IMR-90 (cell line): ENCODE results near the gene MPG. TPM values are rescaled to one million over a fixed set of nuclear protein-coding genes. Genes with fewer than 3 reads are reported as not detected.

Source experiments
- ATAC-seq: fragments of 200-7000 bp; cut with Tn5 transposase; 2 replicates; pipeline ENCODE4 v1.9.1; 2020; ENCODE audit warnings: low read depth, mild to moderate bottlenecking, moderate library complexity
- BruUV-seq: library from RNA; stranded (reverse); fragments of 400-500 nt; replicated peaks from 2 replicates; lab custom pipeline; 2021; lab: Mats Ljungman, UMichigan
- CTCF ChIA-PET: fragments of 300-600 bp; formaldehyde crosslinking; extraction: SDS; loops from one replicate; lab custom pipeline; 2021; ENCODE audit warnings: antibody characterized with exemption; lab: Yijun Ruan, JAX
- POLR2A ChIA-PET: fragments of 300-600 bp; sonication (Branson Sonifier 250); formaldehyde crosslinking; loops from one replicate; lab custom pipeline; 2022; ENCODE audit warnings: antibody characterized with exemption; ENCODE audit not compliant: unreplicated experiment; lab: Charles Lee
- DNase-seq: peaks from one replicate; pipeline ENCODE4 v3.0.0; 2013
- H2AFZ ChIP-seq: replicated peaks from 2 replicates; pipeline ENCODE3; 2013; ENCODE audit warnings: low read length, mild to moderate bottlenecking; ENCODE audit not compliant: poor library complexity
- H2AK5ac ChIP-seq: 2 replicates; pipeline ENCODE4 v1.6.1; 2013; ENCODE audit warnings: low read depth, low read length, inconsistent platforms
- H2AK9ac ChIP-seq: replicated peaks from 2 replicates; pipeline ENCODE3; 2013; ENCODE audit warnings: mild to moderate bottlenecking, low read depth, low read length, moderate library complexity; ENCODE audit not compliant: poor library complexity
- H2BK120ac ChIP-seq: 2 replicates; pipeline ENCODE4 v1.6.1; 2013; ENCODE audit warnings: low read depth, low read length, inconsistent platforms
- H2BK15ac ChIP-seq: 3 replicates; pipeline ENCODE4 v1.6.1; 2013; ENCODE audit warnings: low read depth, low read length, inconsistent platforms
- H2BK20ac ChIP-seq: 2 replicates; pipeline ENCODE4 v1.6.1; 2013; ENCODE audit warnings: low read depth, mild to moderate bottlenecking, inconsistent platforms, low read length, moderate library complexity
- H2BK5ac ChIP-seq: 2 replicates; pipeline ENCODE4 v1.6.1; 2013; ENCODE audit warnings: mild to moderate bottlenecking, low read depth, low read length, inconsistent platforms; ENCODE audit not compliant: poor library complexity, severe bottlenecking
- H3K14ac ChIP-seq: replicated peaks from 2 replicates; pipeline ENCODE4 v1.6.1; 2013; ENCODE audit warnings: low read depth, low read length, inconsistent platforms
- H3K18ac ChIP-seq: 2 replicates; pipeline ENCODE4 v1.6.1; 2013; ENCODE audit warnings: low read depth, low read length, control low read depth
- H3K23ac ChIP-seq: 2 replicates; pipeline ENCODE4 v1.6.1; 2013; ENCODE audit warnings: low read depth, low read length, inconsistent platforms
- H3K27ac ChIP-seq: 2 replicates; pipeline ENCODE4 v1.5.1; 2013; ENCODE audit warnings: mild to moderate bottlenecking, control low read depth, low read length; ENCODE audit not compliant: insufficient read depth
- H3K27me3 ChIP-seq: 2 replicates; pipeline ENCODE4 v1.6.1; 2013; ENCODE audit warnings: low read length; ENCODE audit not compliant: control insufficient read depth, insufficient read depth
- H3K36me3 ChIP-seq: 2 replicates; pipeline ENCODE4 v1.6.1; 2013; ENCODE audit warnings: low read length, mixed read lengths; ENCODE audit not compliant: control insufficient read depth, insufficient read depth
- H3K4ac ChIP-seq: 2 replicates; pipeline ENCODE4 v1.6.1; 2013; ENCODE audit warnings: low read depth, low read length, inconsistent platforms
- H3K4me1 ChIP-seq: 2 replicates; pipeline ENCODE4 v1.6.1; 2013; ENCODE audit warnings: low read length, mixed read lengths; ENCODE audit not compliant: control insufficient read depth, insufficient read depth
- H3K4me2 ChIP-seq: 2 replicates; pipeline ENCODE4 v1.6.1; 2013; ENCODE audit warnings: low read depth, mild to moderate bottlenecking, control low read depth, low read length, moderate library complexity
- H3K4me3 ChIP-seq: 2 replicates; pipeline ENCODE4 v1.5.1; 2013; ENCODE audit warnings: low read depth, mild to moderate bottlenecking, control low read depth, low read length, moderate library complexity; ENCODE audit not compliant: insufficient read depth
- H3K56ac ChIP-seq: 2 replicates; pipeline ENCODE4 v1.6.1; 2013; ENCODE audit warnings: low read length, inconsistent platforms; ENCODE audit not compliant: insufficient read depth; ENCODE audit errors: extremely low read depth
- H3K79me1 ChIP-seq, 2 experiments: 2 replicates each; pipeline ENCODE4 v1.6.1; 2013; ENCODE audit warnings: low read length in 2 of 2, inconsistent platforms in 1 of 2, low read depth in 1 of 2
- H3K9ac ChIP-seq: 2 replicates; pipeline ENCODE4 v1.6.1; 2013; ENCODE audit warnings: low read depth, low read length, control low read depth
- H3K9me1 ChIP-seq: 2 replicates; pipeline ENCODE4 v1.6.1; 2013; ENCODE audit warnings: low read length, inconsistent platforms; ENCODE audit not compliant: insufficient read depth
- H3K9me3 ChIP-seq: 2 replicates; pipeline ENCODE4 v1.6.1; 2013; ENCODE audit warnings: low read length; ENCODE audit not compliant: control insufficient read depth, insufficient read depth
- H4K20me1 ChIP-seq: 2 replicates; pipeline ENCODE4 v1.6.1; 2013; ENCODE audit warnings: low read length, inconsistent platforms; ENCODE audit not compliant: insufficient read depth
- H4K5ac ChIP-seq: 2 replicates; pipeline ENCODE4 v1.6.1; 2013; ENCODE audit warnings: mild to moderate bottlenecking, low read depth, low read length, control low read depth
- H4K8ac ChIP-seq, 2 experiments: 2 replicates each; pipeline ENCODE4 v1.6.1; 2013; ENCODE audit warnings: low read depth in 2 of 2, low read length in 2 of 2, control low read depth in 1 of 2, inconsistent platforms in 1 of 2
- H4K91ac ChIP-seq: 2 replicates; pipeline ENCODE4 v1.6.1; 2013; ENCODE audit warnings: low read depth, low read length, inconsistent platforms; ENCODE audit not compliant: insufficient read depth
- BHLHE40 ChIP-seq: fragments of 150-350 bp; IDR thresholded peaks from 2 replicates; pipeline ENCODE4 v1.6.1; 2016; ENCODE audit warnings: mild to moderate bottlenecking, low read depth, low read length
- CTCF ChIP-seq: conservative IDR thresholded peaks from 2 replicates; pipeline ENCODE4 v1.5.1; 2012; ENCODE audit warnings: mild to moderate bottlenecking, low read depth, low read length, improper control_type of control experiment
- MAFK ChIP-seq: IDR thresholded peaks from 2 replicates; pipeline ENCODE4 v1.6.1; 2012; ENCODE audit warnings: low read depth, low read length, improper control_type of control experiment
- MAZ ChIP-seq: IDR thresholded peaks from 2 replicates; pipeline ENCODE4 v1.6.1; 2012; ENCODE audit warnings: low read depth, mild to moderate bottlenecking, low read length, improper control_type of control experiment, moderate library complexity, borderline replicate concordance
- MXI1 ChIP-seq: IDR thresholded peaks from 2 replicates; pipeline ENCODE4 v1.6.1; 2012; ENCODE audit warnings: low read depth, mild to moderate bottlenecking, low read length, moderate library complexity, borderline replicate concordance
- POLR2A ChIP-seq: IDR thresholded peaks from 2 replicates; pipeline ENCODE4 v1.6.1; 2012; ENCODE audit warnings: mild to moderate bottlenecking, low read depth, low read length
- RAD21 ChIP-seq: IDR thresholded peaks from 2 replicates; pipeline ENCODE4 v1.6.1; 2012; ENCODE audit warnings: low read length, improper control_type of control experiment
- SMC3 ChIP-seq: fragments of 150-350 bp; IDR thresholded peaks from 2 replicates; pipeline ENCODE4 v1.6.1; 2016; ENCODE audit warnings: low read depth, mild to moderate bottlenecking, antibody characterized with exemption, low read length, moderate library complexity
- WGBS, 2 experiments: methylation state at CpG; one replicate each; pipeline versions ENCODE4 v1.1.5 to v1.1.7; 2013; ENCODE audit warnings: missing lambda C conversion rate in 2 of 2; ENCODE audit not compliant: insufficient read length in 1 of 2; ENCODE audit errors: extremely low coverage in 2 of 2; 5-methylcytosine and 5-hydroxymethylcytosine counted together
- dilution Hi-C: fragments of 300-500 bp; cut with HindIII; formaldehyde crosslinking; loops from one replicate; pipeline ENCODE4 v1.14.3; 2018; ENCODE audit warnings: low sequenced_read_pairs; ENCODE audit not compliant: unreplicated experiment
- in situ Hi-C: fragments of 300-500 bp; cut with MboI; formaldehyde crosslinking; loops from 3 replicates; pipeline ENCODE4 v1.14.3; 2019; ENCODE audit warnings: low sequenced_read_pairs, inconsistent platforms, mixed read lengths
- intact Hi-C: fragments of 100-400 bp; cut with micrococcal nuclease; formaldehyde crosslinking; loops from 2 replicates; pipeline ENCODE4 v1.10.0; 2022
- polyA plus RNA-seq, 3 experiments: library from polyadenylated mRNA; depleted of rRNA; stranded (reverse); fragments of >200 nt; gene quantifications; 2 replicates each; pipeline ENCODE4 v1.2.3, GENCODE V29; 2012; ENCODE audit warnings: low replicate concordance in 1 of 3
- total RNA-seq: library from RNA; depleted of rRNA; stranded (reverse); fragments of >200 nt; gene quantifications from 2 replicates; pipeline ENCODE4 v1.2.3, GENCODE V29; 2012
- TF ChIP-seq, protein P1 (sequence below): fragments of 150-350 bp; IDR thresholded peaks from 2 replicates; pipeline ENCODE4 v1.6.1; 2017; ENCODE audit warnings: mild to moderate bottlenecking, antibody characterized with exemption, low read length, low read depth
- TF ChIP-seq, protein P2 (sequence below): fragments of 150-350 bp; IDR thresholded peaks from 2 replicates; pipeline ENCODE4 v1.6.1; 2016; ENCODE audit warnings: low read depth, mild to moderate bottlenecking, low read length, moderate library complexity, borderline replicate concordance

The MPG gene
- total and polyA plus RNA-seq, 2 of the 4 experiments (the other 2 are of a cell fraction) = 66.7 to 135 TPM

DNA sequence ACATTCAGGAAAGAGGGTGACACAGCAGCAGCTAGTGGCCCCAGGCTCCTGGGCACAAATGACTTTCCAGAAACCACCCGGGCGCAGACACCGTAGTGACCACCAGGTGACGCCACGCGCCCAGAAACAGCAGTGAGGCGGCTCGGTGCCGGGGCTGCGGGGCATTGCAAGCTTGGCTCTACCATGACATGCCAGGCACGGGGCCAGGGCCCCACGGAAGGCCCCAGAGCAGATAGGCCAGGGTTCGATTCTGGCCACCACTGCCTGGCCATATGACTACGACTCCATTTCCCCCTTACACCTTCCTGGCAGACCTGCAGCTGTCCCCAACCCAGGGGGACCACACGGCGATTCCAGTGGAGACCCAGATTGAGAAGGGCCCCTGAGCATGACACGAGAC, 12.3 kb upstream of the MPG start:
- H3K56ac ChIP-seq = no peak overlapping the region
- H4K91ac ChIP-seq = no peak overlapping the region
- peaks cover 25 to 77% of the 10 kb centered on the region in 2 experiments for H3K79me1 ChIP-seq
- peak; percentile 79 for ATAC-seq
- H2BK120ac ChIP-seq = no peak overlapping the region
- TF ChIP-seq, protein P1, sequence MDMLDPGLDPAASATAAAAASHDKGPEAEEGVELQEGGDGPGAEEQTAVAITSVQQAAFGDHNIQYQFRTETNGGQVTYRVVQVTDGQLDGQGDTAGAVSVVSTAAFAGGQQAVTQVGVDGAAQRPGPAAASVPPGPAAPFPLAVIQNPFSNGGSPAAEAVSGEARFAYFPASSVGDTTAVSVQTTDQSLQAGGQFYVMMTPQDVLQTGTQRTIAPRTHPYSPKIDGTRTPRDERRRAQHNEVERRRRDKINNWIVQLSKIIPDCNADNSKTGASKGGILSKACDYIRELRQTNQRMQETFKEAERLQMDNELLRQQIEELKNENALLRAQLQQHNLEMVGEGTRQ = no peak
- TF ChIP-seq SMC3 (peak; percentile 99), MAZ (peak; percentile 48; the same call in 1 of the 2 replicates), MAFK (no peak), BHLHE40 (0 out of 2 replicates have a peak, but pooled peaks have one; percentile 27), RAD21 (peak; percentile 99), MXI1 (no peak), CTCF (peak; percentile 99), POLR2A (0 out of 2 replicates have a peak, but pooled peaks have one; percentile 52)
- TF ChIP-seq, protein P2, sequence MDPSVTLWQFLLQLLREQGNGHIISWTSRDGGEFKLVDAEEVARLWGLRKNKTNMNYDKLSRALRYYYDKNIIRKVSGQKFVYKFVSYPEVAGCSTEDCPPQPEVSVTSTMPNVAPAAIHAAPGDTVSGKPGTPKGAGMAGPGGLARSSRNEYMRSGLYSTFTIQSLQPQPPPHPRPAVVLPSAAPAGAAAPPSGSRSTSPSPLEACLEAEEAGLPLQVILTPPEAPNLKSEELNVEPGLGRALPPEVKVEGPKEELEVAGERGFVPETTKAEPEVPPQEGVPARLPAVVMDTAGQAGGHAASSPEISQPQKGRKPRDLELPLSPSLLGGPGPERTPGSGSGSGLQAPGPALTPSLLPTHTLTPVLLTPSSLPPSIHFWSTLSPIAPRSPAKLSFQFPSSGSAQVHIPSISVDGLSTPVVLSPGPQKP = no peak
- peak overlapping the region; percentile 82; the same call in 1 of the 2 replicates for H2AK5ac ChIP-seq
- in situ Hi-C loops = no loop called here
- H3K14ac ChIP-seq = no peak overlapping the region
- H3K27ac ChIP-seq = no peak overlapping the region
- WGBS, 2 experiments = 11% methylated on average over 8 of the region's 17 CpGs; no CpG with 5 or more reads in 1 of the 2 experiments
- no peak overlapping the region for H2BK20ac ChIP-seq
- H4K8ac ChIP-seq = peak overlapping the region in 1 of 2 experiments; percentile 32; a peak in 1 of 4 replicates
- H3K4ac ChIP-seq = no peak overlapping the region; the same call in 1 of the 2 replicates
- CTCF ChIA-PET = interaction anchor here (1.1 to 2.4 kb wide), 9 partner anchors 10 to 41 kb away, joined by 3 to 24 read pairs (median 6); partner anchors contain the start of genes POLR3K and SNRNP25
- H3K4me3 ChIP-seq = no peak overlapping the region
- peak overlapping the region; percentile 85 for H2AK9ac ChIP-seq
- BruUV-seq = no TSS peak
- H3K23ac ChIP-seq = no peak overlapping the region
- no peak overlapping the region for H2BK15ac ChIP-seq
- dilution Hi-C loops = no loop called here
- no peak overlapping the region for H3K9ac ChIP-seq
- H3K18ac ChIP-seq = no peak overlapping the region
- peak overlapping the region; percentile 74 for H2AFZ ChIP-seq
- POLR2A ChIA-PET = interaction anchor here (0.5 kb wide), 1 partner anchor 89 kb away, joined by 8 read pairs; no protein-coding TSS in a partner anchor
- peaks cover 38% of the 10 kb centered on the region for H3K4me1 ChIP-seq
- no peak overlapping the region; the same call in 1 of the 2 replicates for H3K4me2 ChIP-seq
- H4K20me1 ChIP-seq = peaks cover 77% of the 10 kb centered on the region
- intact Hi-C loops = loop anchor here (1.0 kb wide), 2 partner anchors 19 to 32 kb away; no protein-coding TSS in a partner anchor
- no peaks in the 10 kb centered on the region for H3K9me3 ChIP-seq
- peaks cover 42% of the 10 kb centered on the region for H3K36me3 ChIP-seq
- no peak overlapping the region for H2BK5ac ChIP-seq
- 0 out of 2 replicates have a peak, but pooled peaks cover 10% of the 10 kb centered on the region for H3K9me1 ChIP-seq
- no peaks in the 10 kb centered on the region for H3K27me3 ChIP-seq
- H4K5ac ChIP-seq = no peak overlapping the region
- peak; percentile 59 for DNase-seq
